GM18498 (cell line): ENCODE measurements around the gene ALKBH6.

Source experiments
- ATAC-seq: cut with Tn5 transposase; IDR thresholded peaks from one replicate; pipeline ENCODE4 v1.9.1; 2021; ENCODE audit warnings: mild to moderate bottlenecking, moderate library complexity; ENCODE audit not compliant: unreplicated experiment

Gene ALKBH6

DNA sequence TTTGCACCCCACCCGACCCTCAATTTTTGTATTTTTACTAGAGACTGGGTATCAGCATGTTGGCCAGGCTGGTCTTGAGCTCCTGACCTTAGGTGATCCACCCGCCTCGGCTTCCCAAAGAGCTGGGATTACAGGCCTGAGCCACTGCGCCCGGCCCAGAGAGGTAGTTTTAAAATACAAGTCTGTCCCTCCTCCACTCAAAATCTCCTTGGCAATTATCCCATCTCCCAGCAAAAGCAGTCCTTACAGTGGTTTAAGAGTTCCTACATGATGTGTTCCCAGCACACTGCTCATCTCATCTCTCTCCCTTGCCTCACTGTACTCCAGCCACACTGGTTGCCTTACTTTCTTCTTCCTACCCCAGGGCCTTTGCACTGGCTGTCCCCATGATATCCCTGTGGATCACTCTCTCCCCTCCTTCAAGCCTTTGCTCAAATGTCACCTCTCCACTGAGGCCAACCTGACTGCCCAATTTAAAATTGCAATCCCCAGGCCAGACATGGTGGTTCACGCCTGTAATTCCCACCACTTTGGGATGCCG lies 53.5 kb downstream of the ALKBH6 start:
- no peak for ATAC-seq

DNA sequence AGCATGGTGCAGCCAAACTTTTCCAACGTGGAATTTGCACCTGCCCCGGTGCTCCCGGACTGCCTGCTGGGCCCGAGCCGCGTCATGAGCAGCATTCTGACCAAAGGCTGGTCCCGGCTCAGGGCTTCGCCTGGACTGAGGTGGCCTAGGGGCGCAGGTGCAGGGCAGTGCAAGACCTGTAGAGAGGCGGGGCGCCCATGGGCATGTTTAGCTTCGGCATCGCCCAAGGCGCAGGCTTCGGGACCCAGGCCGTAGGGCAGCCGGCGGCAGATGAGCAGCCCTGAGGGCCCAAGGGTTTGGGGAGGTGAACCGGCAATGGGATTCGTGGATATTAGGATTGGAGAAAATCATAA lies 54.1 kb downstream of the ALKBH6 start:
- ATAC-seq, result no peak
